ENCODE results near the gene CTF1.

- TF ChIP-seq CTCF (IDR thresholded peaks at IDR 0.05) = no peak
- no peak for TF ChIP-seq POLR2A (IDR thresholded peaks at IDR 0.05)
Observed at GRCh38 chr16:30942426-30942806, 46.0 kb downstream of the CTF1 start.
